Fibroblast of peridontal ligament (primary cell): ENCODE measurements around the gene ASB13.
A peak's percentile ranks its signal among the peaks of the same experiment; 100 is the strongest.

Source experiments
- DNase-seq: peaks from one replicate; pipeline ENCODE4 v3.0.0-alpha.2; 2010; ENCODE audit errors: extremely low read depth

The ASB13 gene

DNA sequence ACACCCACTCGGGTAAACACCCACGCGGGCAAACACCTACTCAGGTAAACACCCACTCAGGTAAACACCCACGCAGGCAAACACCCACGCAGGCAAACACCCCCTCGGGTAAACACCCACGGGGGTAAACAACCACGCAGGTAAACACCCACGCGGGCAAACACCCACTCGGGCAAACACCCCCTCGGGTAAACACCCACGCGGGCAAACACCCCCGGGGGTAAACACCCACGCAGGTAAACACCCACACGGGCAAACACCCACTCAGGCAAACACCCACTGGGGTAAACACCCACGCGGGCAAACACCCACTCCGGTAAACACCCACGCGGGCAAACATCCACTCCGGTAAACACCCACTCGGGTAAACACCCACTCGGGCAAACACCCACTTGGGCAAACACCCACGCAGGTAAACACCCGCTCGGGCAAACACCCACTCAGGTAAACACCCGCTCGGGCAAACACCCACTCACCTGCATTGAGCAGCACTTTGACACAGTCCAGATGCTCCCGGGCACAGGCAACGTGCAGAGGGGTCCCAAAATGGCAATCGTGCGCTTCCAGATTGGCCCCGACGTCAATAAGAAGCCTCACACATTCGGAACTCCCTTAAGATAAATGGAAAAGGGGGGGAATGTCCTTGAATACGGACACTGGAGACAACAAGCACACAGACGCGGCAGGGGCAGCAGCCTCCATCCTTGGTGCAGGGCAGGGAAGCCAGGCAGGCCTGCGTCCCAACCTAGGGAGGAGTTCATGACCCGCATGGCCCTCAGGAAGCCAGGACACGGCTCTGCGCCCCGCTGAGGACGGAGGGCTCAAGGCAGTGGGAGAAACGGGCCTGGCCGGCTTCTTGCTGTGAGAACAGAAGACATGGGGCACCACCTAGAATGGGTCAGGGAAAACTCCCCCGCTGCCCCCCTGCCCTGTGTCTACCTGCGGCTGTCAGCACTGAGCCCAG lies 17.6 kb downstream of the ASB13 start:
- no peak for DNase-seq

DNA sequence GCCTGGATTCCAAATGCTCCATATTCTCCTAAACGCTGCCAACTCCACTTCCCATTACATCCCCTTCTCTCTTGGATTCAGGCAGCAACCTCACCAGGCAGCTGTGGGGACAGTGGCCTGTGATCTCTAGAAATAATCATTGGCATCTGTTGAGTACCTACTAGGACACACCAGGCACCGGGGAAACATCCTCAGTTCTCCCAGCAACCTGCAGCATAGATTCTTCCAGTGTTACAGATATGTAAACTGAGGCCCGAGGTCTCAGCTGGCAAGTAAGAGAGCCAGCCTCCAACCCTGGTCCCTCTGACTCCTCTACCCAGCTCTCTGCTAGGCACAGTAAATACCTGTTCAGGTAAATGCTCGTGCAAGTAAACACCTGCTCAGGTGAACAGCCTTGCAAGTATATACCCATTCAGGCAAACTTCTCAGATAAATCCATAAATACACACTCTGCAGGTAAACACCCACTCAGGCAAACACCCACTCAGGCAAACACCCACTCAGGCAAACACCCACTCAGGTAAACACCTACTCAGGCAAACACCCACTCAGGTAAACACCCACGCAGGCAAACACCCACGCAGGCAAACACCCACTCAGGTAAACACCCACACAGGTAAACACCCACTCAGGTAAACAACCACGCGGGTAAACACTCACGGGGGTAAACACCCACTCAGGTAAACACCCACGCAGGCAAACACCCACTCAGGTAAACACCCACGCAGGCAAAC lies 18.7 kb downstream of the ASB13 start:
- no peak for DNase-seq

DNA sequence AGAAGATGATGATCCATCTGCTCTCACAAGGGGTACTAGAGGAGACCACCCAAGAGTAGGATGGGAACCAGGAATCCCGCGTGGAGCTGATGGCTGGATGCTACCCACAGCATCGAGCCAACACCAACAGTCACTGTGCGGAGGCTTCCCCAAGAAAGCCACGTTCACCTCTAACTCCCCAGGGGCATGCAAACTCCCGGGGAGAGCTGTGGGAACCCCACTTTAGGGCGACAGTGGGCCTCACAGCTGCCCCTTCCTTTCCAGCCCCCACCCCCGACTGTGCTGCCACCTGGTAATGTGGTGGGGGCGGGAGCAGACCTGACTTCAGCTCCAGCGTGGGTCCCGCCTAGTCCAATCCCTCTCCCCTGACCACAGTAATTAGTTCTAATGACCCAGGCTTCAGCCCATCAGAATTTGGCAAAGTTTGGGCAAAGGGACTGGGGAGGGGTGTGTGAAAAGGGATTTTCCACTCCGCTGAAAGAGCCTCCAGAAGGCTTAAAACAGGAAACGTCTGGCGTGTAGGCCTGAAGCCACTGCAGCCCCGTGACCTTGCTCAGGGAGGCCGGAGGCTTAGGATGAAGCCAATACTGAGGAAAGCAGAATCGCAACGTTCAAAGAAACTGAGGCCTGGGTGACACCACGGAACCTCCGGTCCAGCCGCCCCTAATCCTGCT lies 20.3 kb downstream of the ASB13 start:
- no peak for DNase-seq

DNA sequence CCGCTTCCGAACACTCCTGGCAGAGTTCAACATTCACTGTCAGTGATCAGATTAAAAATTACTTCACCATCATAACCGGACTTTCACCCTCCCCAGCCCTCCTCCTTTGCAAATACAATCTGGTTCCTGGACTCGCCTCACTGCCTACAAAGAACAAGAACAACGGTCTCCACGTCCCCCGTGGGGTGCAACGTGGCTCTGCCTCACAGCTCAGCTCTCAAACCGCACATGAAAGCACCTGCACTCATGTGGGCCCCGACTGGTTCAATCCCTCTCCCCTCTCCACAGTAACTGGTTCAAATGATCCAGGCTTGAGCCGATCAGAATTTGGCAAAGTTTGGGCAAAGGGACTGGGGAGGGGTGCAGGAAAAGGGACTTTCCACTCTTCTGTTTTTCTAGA lies 21.0 kb downstream of the ASB13 start:
- no peak for DNase-seq

DNA sequence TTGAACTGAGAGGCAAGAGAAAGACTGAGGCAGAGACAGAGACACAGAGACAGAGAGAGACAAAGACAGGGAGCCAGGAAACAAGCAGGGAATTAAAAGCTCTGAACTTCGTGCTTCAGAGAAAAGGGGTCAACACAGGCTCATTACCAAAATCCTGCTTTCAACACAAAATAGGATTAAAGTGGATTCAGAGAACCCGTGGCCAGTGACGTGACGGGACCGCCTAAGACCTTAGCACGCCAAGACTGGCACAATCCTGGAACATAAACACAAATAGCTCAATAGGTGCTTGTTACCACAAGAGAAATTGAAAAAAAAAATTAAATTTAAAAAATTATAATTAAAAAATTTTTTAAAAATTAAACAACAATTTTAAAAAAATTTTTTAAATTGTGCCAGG lies 21.5 kb downstream of the ASB13 start:
- no peak for DNase-seq

DNA sequence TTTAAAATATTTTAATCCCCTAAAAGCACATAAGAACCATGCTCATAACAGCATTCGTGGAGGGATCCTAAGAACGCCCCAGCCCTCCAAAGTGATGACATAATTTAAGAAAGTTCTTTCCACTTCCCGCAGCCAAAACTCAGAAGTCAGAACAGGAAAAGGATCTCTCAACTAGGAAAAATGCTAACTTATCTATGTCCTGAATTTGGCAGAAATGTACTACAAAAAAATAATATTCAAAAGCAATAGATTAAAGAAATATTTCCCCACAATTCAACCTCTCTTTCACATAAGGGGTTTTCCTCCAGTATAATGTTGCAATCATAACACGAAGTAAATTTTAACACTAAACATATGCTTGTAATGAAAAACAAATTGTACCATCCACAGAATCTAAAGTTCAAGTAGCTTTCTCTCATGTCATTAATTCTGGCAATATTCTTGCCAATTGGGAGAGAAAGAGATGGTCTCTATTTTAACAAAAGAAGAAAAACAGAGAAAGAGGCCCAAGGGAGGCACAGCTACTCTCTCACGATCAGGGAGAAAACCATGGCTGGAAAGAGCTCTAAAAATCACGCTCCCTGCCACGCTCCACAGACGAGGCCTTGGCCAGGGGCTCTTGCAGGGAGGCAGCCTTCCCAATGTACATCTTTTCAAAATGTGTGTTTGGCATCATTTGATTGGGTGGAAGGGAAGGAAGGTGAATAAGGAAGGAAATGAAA lies 22.9 kb downstream of the ASB13 start:
- peak; percentile 84 for DNase-seq

DNA sequence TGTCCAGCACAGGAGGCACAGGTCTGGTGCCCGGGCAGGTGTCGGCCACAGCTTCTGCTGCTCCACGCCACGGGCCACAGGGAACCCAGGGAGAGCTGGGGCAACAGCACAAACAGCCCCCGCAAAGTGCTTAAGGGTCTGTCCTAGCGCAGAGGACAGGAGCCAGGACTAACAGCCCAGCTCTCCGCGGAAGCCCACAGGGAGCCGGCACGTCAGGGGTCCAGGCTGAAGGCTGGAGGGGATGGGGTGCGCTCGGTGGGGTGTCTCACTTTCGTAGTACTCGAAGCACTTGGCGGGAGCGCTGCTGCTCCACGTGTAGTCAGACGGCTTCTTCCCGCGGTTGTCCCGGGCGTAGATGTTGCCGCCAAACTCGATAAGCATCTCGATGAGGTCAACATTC lies 24.9 kb downstream of the ASB13 start:
- no peak for DNase-seq

DNA sequence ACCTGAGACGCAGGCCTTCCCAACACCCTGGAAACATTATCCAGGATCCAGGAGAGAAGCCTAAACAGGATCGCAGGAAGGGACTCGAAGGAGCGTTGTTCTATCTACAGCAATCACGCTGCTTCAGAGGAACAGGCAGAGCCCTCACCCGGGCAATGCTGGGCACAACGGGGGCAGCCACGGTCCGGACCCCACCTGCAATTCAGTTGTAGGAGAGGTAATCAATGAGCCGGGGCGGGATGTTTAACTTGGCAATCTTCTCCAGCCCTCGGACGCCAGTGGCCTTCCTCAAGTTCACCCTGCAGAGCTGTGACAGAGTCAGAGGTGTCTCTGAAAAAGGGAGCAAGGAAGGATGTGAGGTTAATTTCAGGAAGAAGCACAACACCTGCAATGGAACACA lies 25.9 kb downstream of the ASB13 start:
- no peak for DNase-seq

DNA sequence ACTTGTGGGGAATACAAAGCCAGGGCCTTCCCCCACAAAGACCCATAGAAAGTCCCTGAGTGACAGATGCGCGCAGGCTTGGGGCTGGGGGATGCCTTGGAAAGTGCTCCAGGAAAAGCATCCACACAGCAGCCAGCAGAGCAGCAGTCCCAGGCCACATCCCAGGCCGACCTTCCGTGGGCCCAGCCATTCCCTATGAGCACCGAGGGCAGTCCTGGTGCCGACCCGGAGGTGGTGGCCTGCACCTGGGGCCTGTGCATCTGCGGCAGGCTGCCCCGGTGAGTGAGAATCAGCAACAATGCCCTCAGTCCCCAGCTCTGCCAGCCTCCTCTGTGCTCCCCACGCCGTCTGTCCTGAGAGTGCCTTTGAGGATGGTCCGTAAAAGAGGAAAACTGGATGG lies 26.4 kb downstream of the ASB13 start:
- DNase-seq: no peak

DNA sequence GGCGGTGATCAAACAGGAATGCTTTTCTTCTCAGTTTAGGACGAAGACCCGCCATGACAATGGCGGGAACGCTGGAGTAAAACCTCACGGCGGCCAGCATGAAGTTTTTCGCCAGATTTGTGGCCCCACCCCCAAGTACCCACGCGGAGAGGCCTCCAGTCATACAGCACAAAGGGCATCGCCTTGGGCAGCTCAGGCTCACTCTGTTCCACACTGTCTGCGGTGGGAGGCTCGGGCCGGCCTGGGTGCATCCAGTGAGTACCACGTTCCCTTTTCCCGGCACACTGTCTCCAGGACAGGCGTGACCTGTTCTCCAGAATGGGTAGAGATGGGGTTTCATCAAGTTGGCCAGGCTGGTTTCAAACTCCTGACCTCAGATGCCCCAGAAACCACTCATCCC lies 27.3 kb downstream of the ASB13 start:
- no peak for DNase-seq

DNA sequence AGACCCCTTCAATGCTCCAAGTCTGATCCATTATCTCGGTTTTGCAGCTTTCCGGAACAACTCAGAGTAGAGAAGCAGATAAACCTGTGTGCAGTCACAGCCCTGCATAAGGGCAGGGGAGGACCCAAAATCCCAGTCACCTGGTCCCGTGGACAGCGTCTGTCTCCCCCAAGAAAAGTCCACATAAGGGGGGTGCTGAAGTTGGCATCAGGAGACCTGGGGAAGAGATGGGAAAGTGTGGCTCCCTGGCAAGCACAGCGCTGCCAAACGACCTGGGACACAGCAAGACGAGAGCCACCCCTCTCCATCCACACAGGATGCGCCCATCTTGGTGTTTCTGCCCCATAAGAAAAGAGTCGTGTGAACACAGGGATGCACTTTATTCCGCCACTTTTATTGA lies 27.9 kb downstream of the ASB13 start:
- DNase-seq: no peak

DNA sequence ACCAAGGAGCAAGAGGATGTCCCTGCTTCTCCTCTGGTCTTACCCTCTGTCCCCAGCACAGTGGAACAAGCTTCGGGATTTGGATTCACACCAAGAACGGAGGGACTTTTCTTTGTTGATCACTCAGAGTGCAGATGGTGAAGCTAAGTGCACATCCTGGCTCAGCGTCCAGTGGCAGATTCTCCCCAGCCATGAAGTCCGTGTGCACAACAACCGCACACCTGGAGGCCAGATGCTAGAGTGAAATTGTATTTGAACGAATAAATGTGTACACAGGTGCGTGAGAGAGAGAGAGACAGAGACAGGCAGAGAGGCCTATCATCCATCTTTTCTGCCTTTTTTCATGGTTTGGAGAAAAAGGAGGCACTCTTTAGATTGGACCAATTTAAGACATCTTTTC lies 31.5 kb downstream of the ASB13 start:
- DNase-seq: no peak

DNA sequence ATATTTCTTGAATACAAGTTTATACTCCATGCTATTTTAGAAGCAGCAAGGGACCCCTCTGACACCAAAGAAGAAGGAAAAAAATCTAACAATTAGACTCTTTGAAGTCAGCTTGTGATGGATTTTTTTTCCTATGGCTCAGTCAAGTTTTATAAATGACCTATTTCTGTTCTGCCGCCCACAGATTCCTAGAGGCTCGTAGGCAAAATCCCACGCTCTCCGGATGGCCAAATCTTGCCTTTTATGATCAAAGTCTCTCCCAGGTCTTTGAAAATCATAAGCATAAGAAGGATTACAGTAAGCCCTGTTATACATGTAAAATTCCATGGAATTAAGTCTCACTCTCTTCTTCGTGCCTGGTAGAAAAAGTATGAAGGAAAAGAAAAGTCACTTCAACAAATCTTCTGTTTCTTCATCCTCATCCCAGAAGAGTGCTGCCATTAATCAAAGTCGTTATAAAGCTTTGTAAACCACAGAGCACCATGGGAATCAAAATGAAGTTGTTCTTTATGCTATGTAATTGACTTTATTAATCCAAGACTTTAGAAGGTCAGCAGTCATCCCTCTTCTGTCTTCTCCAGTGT lies 33.1 kb downstream of the ASB13 start:
- DNase-seq: no peak

DNA sequence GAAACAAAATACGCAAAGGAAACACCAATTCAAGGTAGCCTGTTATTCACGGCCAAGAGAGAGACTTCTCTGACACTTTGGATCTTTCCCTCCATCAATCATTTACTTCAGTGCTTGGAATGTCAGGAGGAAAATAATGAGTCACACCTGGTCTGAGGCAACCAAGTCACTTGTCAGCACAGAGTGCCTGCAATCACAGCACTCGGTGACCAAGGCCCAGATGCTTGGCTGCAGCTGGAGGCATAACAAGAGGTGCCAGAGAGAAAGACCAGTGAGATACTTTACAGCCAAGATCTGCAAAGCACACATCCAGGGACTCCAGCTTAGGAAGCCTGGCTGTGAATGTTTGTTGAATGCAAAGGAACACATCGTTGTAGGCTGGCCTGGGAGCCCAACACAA lies 33.9 kb downstream of the ASB13 start:
- DNase-seq: no peak

DNA sequence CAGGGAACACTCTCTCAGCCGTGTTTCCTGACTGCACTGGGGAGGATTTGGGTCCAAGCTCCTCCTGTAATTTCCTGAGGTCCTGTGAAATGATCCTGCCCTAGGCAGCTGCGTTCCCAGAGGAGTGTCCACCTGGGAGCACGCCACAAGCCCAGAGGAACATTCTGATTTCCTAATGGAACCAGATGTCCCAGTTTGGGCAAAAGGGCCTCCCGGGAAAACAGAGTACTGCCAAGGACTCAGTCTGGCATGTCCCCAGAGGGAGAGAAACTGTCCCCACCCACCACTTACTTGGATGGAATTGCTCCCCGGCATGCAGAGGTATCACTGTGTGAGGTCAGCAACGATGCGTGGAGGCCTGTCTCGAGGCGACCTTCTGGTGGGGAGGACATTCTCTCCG lies 34.5 kb downstream of the ASB13 start:
- no peak for DNase-seq

DNA sequence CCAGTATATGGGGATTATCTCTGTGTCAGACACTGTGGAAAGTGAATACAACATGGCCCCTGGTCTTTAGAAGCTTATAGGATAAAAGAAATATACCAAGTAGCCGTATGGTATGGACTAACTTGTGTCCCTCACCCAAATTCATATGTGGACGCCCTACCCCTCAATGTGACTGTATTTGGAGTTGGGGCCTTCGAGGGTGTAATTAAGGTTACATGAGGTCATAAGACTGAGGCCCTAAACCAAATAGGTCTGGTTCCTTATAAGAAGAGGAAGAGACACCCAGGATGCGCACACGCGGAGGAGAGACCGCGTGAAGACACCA lies 36.3 kb downstream of the ASB13 start:
- no peak for DNase-seq

DNA sequence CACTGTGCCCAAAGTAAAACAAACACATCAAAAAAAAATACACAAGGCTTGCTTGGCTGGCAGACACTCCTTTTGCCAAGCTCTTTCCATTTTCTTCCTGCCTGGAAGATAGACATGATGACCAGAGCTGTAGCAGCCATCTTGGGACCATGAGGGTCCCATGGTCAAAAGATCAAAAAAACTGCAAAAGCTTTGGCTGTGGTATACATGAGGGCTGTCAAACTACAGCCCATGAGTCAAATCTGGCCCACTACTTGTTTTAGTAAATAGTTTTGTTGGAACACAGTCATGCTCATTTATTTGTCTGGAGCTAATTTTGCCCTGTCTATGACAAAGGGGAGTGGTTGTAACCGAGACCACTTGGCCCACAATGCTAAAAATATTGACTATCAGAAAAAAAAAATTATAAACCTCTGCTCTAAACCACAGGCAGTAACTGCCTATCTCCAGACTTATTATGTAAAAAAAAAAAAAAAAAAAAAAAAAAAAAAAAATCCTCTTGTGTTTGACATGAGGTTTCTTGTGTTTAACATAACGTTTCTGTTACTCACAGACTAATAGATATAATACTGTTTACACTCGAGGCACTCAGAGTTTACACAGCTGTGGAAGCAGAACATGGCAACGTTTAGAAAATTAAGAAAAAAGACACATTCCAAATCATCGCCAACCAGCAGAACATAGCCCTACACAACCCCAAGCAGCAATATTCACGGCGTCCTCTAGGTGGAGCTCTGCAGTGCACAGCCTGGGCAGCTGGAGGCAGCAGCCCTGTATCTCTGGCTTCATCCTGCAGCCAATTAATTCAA lies 36.9 kb downstream of the ASB13 start:
- DNase-seq: peak; percentile 84

DNA sequence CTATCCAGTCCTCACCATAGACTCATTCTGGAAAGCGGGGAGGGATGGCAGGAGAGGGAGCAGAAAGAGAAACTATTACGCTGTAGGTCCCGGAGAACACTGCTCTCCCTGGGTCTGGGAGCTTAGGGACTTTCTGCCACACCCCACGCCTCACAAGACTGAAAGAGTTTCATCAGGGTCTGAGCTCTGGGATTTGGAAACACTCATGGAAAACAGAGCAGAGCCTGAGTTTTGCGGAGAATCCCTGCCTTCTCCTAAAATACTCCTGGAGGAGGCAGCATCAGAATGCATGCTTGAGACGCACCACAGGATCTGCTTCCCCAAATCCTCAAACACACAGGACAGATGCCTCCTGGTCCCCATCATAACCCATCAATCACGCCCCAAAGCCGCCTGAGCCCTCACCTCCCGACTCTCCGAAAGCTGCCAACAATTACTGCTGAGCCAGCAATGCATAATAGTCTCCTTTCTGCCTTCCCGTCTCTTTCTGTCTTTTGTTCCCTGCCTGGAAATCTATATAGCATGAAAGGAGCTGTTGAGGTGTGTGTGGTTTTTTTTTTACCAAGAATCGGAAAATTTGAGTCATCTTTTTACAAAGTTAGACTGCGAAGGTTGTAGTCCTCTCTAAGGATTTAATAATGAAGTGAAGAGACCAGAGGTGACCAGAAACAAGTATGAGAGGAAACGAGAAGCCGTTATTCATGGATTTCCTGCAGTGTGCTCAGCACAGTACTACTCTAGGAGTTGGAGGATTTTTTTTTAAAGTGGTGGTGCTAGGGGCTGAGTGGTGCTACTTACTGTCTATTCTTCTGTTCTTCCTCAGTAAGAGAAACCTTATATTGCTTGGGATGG lies 37.7 kb downstream of the ASB13 start:
- DNase-seq: peak; percentile 74

DNA sequence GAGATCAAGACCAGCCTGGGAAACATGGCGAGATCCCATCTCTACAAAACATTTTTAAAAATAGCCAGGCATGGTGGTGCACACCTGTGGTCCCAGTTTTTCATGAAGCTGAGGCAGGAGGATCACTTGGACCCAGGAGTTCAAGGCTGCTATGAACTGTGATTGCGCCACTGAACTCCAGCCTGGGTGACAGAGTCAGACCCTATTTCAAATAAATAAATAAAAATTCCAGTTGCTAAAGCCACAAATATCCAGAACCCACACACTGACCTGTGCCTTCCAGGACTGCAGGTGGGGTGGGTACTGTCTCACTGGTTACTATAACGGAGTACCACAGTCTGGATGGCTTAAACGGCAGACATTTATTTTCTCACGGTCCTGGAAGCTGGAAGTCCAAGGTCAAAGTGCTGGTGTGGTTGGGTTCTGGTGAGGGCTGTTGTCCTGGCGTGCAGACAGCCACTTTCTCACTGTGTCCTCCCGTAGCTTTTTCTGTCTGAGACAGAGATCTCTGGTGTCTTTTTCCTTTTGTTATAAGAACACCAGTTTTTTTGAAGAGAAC lies 38.8 kb downstream of the ASB13 start:
- no peak for DNase-seq
